Ishikawa (cell line): ENCODE results near the gene HSD17B4.

Source experiments
- CEBPB ChIP-seq: IDR thresholded peaks from 2 replicates; pipeline ENCODE4 v1.6.1; 2012
- CREB1 ChIP-seq: IDR thresholded peaks from 2 replicates; pipeline ENCODE4 v1.6.1; 2012; ENCODE audit warnings: low read depth
- EGR1 ChIP-seq: IDR thresholded peaks from 2 replicates; pipeline ENCODE4 v1.6.1; 2012
- EP300 ChIP-seq: IDR thresholded peaks from 2 replicates; pipeline ENCODE4 v1.6.1; 2012; ENCODE audit warnings: borderline replicate concordance
- FOXM1 ChIP-seq: IDR thresholded peaks from 2 replicates; pipeline ENCODE4 v1.6.1; 2012; ENCODE audit warnings: low read depth, borderline replicate concordance
- NFIC ChIP-seq: IDR thresholded peaks from 2 replicates; pipeline ENCODE4 v1.6.1; 2012
- RAD21 ChIP-seq: IDR thresholded peaks from 2 replicates; pipeline ENCODE4 v1.6.1; 2012; ENCODE audit warnings: low read depth
- TAF1 ChIP-seq: IDR thresholded peaks from 2 replicates; pipeline ENCODE4 v1.6.1; 2012; ENCODE audit warnings: low read depth, mild to moderate bottlenecking
- TCF12 ChIP-seq: IDR thresholded peaks from 2 replicates; pipeline ENCODE4 v1.6.1; 2012; ENCODE audit warnings: low read depth
- TEAD4 ChIP-seq: IDR thresholded peaks from 2 replicates; pipeline ENCODE4 v1.6.1; 2012
- YY1 ChIP-seq: IDR thresholded peaks from 2 replicates; pipeline ENCODE4 v1.6.1; 2012; ENCODE audit warnings: low read depth
- ZBTB7A ChIP-seq: IDR thresholded peaks from 2 replicates; pipeline ENCODE4 v1.6.1; 2012; ENCODE audit warnings: low read depth
- TF ChIP-seq, protein P1 (sequence below): IDR thresholded peaks from 2 replicates; pipeline ENCODE4 v1.6.1; 2012
- TF ChIP-seq, protein P2 (sequence below): IDR thresholded peaks from 2 replicates; pipeline ENCODE4 v1.6.1; 2012
- TF ChIP-seq, protein P3 (sequence below): IDR thresholded peaks from 2 replicates; pipeline ENCODE4 v1.6.1; 2012; ENCODE audit warnings: low read depth, mild to moderate bottlenecking

The HSD17B4 gene

DNA sequence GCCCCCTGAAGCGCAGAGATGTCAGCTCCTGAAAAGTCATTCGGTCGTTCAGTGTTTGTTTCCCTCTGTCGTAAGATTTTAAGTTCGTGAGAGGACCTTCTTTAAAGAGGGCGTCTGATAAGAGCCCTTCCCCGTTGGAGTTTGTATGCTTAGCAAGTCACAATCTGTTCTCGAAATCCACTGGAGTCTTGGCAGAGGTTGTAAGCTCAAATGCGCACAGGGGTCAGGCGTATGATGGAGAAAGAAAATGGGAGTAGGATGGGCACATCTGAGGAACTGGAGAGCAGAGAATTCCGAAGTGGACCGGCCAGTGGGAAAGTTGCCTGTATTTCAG, 710 bp downstream of the HSD17B4 start:
- TF ChIP-seq EP300 (no peak), EGR1 (no peak), TCF12 (no peak), CREB1 (no peak), FOXM1 (no peak), ZBTB7A (no peak), TAF1 (no peak), CEBPB (no peak), RAD21 (no peak), NFIC (no peak), YY1 (no peak), TEAD4 (no peak)
- TF ChIP-seq, protein P1, sequence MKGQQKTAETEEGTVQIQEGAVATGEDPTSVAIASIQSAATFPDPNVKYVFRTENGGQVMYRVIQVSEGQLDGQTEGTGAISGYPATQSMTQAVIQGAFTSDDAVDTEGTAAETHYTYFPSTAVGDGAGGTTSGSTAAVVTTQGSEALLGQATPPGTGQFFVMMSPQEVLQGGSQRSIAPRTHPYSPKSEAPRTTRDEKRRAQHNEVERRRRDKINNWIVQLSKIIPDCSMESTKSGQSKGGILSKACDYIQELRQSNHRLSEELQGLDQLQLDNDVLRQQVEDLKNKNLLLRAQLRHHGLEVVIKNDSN, result no peak
- TF ChIP-seq, protein P2, sequence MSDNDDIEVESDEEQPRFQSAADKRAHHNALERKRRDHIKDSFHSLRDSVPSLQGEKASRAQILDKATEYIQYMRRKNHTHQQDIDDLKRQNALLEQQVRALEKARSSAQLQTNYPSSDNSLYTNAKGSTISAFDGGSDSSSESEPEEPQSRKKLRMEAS, result no peak
- TF ChIP-seq, protein P3, sequence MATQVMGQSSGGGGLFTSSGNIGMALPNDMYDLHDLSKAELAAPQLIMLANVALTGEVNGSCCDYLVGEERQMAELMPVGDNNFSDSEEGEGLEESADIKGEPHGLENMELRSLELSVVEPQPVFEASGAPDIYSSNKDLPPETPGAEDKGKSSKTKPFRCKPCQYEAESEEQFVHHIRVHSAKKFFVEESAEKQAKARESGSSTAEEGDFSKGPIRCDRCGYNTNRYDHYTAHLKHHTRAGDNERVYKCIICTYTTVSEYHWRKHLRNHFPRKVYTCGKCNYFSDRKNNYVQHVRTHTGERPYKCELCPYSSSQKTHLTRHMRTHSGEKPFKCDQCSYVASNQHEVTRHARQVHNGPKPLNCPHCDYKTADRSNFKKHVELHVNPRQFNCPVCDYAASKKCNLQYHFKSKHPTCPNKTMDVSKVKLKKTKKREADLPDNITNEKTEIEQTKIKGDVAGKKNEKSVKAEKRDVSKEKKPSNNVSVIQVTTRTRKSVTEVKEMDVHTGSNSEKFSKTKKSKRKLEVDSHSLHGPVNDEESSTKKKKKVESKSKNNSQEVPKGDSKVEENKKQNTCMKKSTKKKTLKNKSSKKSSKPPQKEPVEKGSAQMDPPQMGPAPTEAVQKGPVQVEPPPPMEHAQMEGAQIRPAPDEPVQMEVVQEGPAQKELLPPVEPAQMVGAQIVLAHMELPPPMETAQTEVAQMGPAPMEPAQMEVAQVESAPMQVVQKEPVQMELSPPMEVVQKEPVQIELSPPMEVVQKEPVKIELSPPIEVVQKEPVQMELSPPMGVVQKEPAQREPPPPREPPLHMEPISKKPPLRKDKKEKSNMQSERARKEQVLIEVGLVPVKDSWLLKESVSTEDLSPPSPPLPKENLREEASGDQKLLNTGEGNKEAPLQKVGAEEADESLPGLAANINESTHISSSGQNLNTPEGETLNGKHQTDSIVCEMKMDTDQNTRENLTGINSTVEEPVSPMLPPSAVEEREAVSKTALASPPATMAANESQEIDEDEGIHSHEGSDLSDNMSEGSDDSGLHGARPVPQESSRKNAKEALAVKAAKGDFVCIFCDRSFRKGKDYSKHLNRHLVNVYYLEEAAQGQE, result no peak

DNA sequence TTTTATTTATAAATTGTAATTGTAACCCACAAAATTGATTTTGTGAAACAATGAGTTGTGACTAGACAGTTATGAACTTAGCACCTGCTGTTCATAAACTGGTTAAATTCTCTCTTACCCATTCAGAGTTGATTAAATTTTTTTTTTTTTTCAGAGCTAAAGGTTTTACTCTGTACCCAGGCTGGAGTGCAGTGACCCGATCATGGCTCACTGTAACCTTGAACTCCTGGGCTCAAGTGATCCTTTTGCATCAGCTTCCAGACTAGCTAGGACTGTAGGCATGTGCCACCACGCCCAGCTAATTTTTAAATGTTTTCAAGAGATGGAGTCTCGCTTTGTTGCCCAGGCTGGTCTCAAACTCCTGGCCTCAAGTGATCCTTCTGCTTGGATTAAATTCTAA, 1.9 kb downstream of the HSD17B4 start:
- TF ChIP-seq RAD21 (no peak), CREB1 (no peak), NFIC (no peak), TCF12 (no peak), TEAD4 (no peak), YY1 (no peak)
- TF ChIP-seq, protein P2, result no peak
- TF ChIP-seq, protein P1, result no peak
- TF ChIP-seq, protein P3, result no peak

DNA sequence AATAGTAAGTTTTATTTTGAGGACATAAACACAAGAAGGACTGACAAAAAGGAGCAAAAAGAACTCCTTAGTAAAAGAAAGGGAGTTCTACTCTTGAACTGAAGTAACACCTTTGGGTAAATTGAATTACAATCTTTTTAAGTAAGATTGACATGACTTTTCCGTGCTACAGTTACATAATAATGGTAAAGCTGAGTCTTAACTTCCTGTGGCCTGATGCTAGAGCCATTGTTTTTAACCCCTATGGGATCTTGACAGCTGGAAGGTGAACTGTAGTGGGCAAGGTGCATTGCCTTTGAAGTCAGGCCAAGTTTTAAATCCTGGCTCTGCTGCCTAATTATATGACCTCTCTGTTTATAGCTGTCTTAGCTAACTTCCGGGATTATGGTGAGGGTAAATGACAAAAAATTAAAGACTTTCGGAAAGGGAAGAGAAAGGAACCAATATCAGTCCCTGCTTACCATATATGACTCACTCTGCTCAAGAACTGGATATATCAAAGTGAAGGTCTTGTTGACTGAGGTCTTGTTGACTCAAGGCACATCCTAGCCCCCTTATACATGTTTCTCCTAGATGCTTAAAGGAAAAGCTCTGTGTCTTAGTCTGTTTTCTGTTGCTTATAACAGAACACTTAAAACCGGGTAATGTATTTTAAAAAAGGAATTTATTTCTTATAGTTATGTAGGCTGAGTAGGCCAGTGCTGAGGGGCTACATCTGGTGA, 6.8 kb downstream of the HSD17B4 start:
- TF ChIP-seq, protein P1, result no peak
- TF ChIP-seq EGR1, result no peak
- no peak for TF ChIP-seq CEBPB
- no peak for TF ChIP-seq EP300
- no peak for TF ChIP-seq NFIC
- no peak for TF ChIP-seq CREB1
- no peak for TF ChIP-seq ZBTB7A
- no peak for TF ChIP-seq RAD21
- TF ChIP-seq FOXM1, result no peak
- no peak for TF ChIP-seq TEAD4
- TF ChIP-seq, protein P2, result no peak
- no peak for TF ChIP-seq YY1
- no peak for TF ChIP-seq TCF12
- TF ChIP-seq, protein P3, result no peak
- no peak for TF ChIP-seq TAF1

DNA sequence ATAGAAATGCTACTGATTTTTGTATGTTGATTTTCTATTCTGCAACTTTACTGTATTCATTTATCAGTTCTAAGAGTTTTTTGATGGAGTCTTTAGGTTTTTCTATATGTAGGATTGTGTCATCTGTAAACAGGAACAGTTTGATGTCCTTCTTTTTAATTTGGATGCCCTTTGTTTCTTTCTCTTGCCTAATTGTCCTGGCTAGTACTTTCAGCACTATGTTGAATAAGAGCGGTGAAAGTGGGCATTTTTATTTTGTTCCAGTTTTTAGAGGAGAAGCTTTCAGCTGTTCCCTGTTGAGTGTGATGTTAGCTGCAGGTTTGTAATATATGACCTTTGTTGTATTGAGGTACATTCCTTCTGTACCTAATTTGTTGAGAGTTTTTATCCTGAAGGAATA, 13.3 kb downstream of the HSD17B4 start:
- TF ChIP-seq TEAD4 (no peak), EP300 (no peak), EGR1 (no peak), ZBTB7A (no peak), TAF1 (no peak), CREB1 (no peak), CEBPB (no peak), FOXM1 (no peak), RAD21 (no peak), NFIC (no peak), YY1 (no peak), TCF12 (no peak)
- TF ChIP-seq, protein P1, result no peak
- TF ChIP-seq, protein P2, result no peak
- TF ChIP-seq, protein P3, result no peak
